BE2C (cell line): ENCODE data around the gene ZG16B.

Experiments used
- DNase-seq: peaks from one replicate; pipeline ENCODE4 v3.0.0-alpha.2; 2020
- H3K27me3 ChIP-seq: fragments of 250-450 bp; sonication (Bioruptor Pico); 2 replicates; pipeline ENCODE4 v1.5.1; 2020; ENCODE audit warnings: mild to moderate bottlenecking
- H3K36me3 ChIP-seq: fragments of 250-450 bp; sonication (Bioruptor Pico); 2 replicates; pipeline ENCODE4 v1.5.1; 2020; ENCODE audit warnings: mild to moderate bottlenecking
- H3K4me1 ChIP-seq: fragments of 250-450 bp; sonication (Bioruptor Pico); 2 replicates; pipeline ENCODE4 v1.5.1; 2020
- H3K4me3 ChIP-seq: 2 replicates; pipeline ENCODE4 v1.5.1; 2011; ENCODE audit warnings: low read depth, low read length
- H3K9me3 ChIP-seq: fragments of 250-450 bp; sonication (Bioruptor Pico); 2 replicates; pipeline ENCODE4 v1.5.1; 2020
- CTCF ChIP-seq: IDR thresholded peaks from 2 replicates; pipeline ENCODE4 v1.5.1; 2012; ENCODE audit warnings: mild to moderate bottlenecking, low read depth, low read length

The ZG16B gene

GRCh38 chr16:2838928-2839327 is 8.8 kb downstream of the ZG16B start:
- no peaks in the 10 kb centered on the region for H3K4me1 ChIP-seq
- H3K27me3 ChIP-seq = no peaks in the 10 kb centered on the region; the same call in 1 of the 2 replicates

GRCh38 chr16:2839650-2840450 is 9.7 kb downstream of the ZG16B start:
- no peak for DNase-seq
- Histone ChIP-seq H3K36me3 (no peaks in the 10 kb centered on the region), H3K4me3 (no peak overlapping the region), H3K9me3 (peaks cover 3% of the 10 kb centered on the region; the same call in 1 of the 2 replicates), H3K4me1 (no peaks in the 10 kb centered on the region), H3K27me3 (no peaks in the 10 kb centered on the region; the same call in 1 of the 2 replicates)
- no peak for TF ChIP-seq CTCF

More at GRCh38 chr16:2838928-2839327, 8.8 kb downstream of the ZG16B start:
- peak; percentile 85 for DNase-seq
- Histone ChIP-seq H3K4me3 (no peak overlapping the region), H3K36me3 (no peaks in the 10 kb centered on the region), H3K9me3 (peaks cover 3% of the 10 kb centered on the region; the same call in 1 of the 2 replicates)
- peak; percentile 86 for TF ChIP-seq CTCF

GRCh38 chr16:2840914-2841313 is 10.8 kb downstream of the ZG16B start:
- TF ChIP-seq CTCF = no peak

DNA sequence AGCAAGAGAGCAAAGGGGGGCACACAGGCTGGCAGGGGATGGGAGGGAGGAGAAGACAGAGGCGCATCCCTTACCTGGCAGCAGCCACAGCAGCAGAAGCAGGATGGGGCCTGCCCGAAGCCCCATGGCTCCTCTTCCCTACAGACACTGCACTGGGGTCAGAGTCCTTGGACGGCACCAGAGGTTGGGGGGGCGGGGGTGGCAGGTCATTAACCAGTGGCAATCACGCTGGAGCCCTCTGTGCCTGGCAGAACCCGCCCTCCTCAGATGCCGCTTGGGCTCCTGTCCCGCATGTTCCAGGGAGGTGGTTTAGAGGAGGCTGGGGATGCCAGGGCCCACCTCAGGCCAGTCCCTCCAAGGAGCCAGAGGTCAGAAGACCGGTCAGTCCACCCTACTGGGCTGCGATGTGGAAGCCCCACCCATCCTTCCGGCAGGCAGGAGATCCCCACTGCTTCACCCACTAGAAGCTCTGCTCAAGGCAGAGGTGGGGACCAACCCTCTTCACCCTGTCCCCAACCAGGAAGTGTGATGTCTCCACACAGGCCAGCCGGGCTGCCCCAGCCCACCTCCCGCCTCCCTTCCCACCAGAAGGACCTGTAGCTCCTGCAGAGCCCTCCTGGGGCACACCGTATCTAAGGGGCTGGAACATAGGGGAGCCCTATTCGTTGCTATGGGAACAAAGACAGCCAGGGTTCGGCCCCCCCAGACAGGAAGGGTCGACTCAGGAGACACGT is 11.7 kb downstream of the ZG16B start:
- H3K9me3 ChIP-seq = peaks cover 3% of the 10 kb centered on the region; the same call in 1 of the 2 replicates
- H3K4me3 ChIP-seq = peak overlapping the region; percentile 54

More at GRCh38 chr16:2840914-2841313, 10.8 kb downstream of the ZG16B start:
- no peak overlapping the region for H3K4me3 ChIP-seq
- DNase-seq = no peak
- no peaks in the 10 kb centered on the region for H3K36me3 ChIP-seq
- no peaks in the 10 kb centered on the region for H3K4me1 ChIP-seq
- no peaks in the 10 kb centered on the region; the same call in 1 of the 2 replicates for H3K27me3 ChIP-seq
- H3K9me3 ChIP-seq = peaks cover 3% of the 10 kb centered on the region; the same call in 1 of the 2 replicates

DNA sequence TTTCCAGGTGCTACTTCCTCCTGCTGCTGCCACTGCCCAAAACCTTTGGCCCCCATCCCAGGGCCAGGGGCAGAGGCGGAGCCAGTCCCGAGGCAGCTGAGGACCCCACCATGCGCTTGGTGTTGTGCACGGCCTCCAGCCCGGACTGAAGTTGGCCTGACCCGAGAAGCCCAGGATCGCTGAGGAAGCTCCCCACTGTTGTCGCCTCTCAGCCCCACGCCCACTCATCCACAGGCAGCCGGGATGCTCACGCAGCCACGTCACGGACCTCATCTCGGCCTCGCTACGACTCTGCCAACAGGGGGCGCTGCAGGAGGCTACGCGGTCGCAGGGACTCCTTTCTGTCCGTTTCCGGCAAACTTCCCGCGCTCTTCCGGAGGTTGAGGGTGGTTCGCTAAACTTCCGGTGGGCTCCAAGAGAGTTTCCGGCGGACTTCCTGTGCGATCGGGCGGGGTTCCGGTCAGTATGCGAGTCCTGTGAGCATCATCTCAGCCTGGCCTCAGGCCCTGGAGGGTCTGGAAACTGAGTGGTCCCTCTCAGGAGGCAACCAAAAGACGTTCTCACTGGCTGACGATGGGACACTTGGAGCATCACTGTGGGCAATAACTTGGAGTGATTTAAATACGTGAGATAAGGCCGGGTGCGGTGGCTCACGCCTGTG is 12.4 kb downstream of the ZG16B start:
- Histone ChIP-seq H3K4me1 (no peaks in the 10 kb centered on the region), H3K9me3 (peaks cover 3% of the 10 kb centered on the region; the same call in 1 of the 2 replicates), H3K36me3 (no peaks in the 10 kb centered on the region), H3K4me3 (peak overlapping the region; percentile 54), H3K27me3 (no peaks in the 10 kb centered on the region)
- TF ChIP-seq CTCF = peak; percentile 86
- peak; percentile 86 for DNase-seq

More for the DNA sequence above, 11.7 kb downstream of the ZG16B start:
- H3K27me3 ChIP-seq = no peaks in the 10 kb centered on the region
- no peaks in the 10 kb centered on the region for H3K4me1 ChIP-seq
- DNase-seq = no peak
- no peaks in the 10 kb centered on the region for H3K36me3 ChIP-seq
- no peak for TF ChIP-seq CTCF
